CD4-positive, alpha-beta T cell (primary cell): ENCODE results near the gene TMEM79. TPM values are rescaled to one million over a fixed set of nuclear protein-coding genes. Genes with fewer than 3 reads are reported as not detected.

ENCODE experiments used
- ATAC-seq: fragments of 200-7000 bp; cut with Tn5 transposase; one replicate; pipeline ENCODE4 v1.10.0; 2022; ENCODE audit warnings: mild to moderate bottlenecking; ENCODE audit not compliant: poor library complexity
- CTCF ChIA-PET: fragments of 350-600 bp; sonication (Branson Sonifier 250); formaldehyde crosslinking; loops from one replicate; lab custom pipeline; 2021; ENCODE audit warnings: antibody characterized with exemption, inconsistent platforms; lab: Charles Lee
- POLR2A ChIA-PET: fragments of 350-600 bp; sonication (Branson Sonifier 250); formaldehyde crosslinking; loops from one replicate; lab custom pipeline; 2021; ENCODE audit warnings: antibody characterized with exemption, inconsistent platforms; lab: Charles Lee
- DNase-seq, 14 experiments: peaks; one replicate each; pipeline ENCODE4 v3.0.0-alpha.2; 2013 to 2020; ENCODE audit warnings: mixed read lengths in 2 of 14
- H3K27ac ChIP-seq, 2 donors: one replicate each; pipeline versions ENCODE4 v1.5.1 to v1.7.0; 2013; ENCODE audit warnings: low read length in 2 of 2, low read depth in 1 of 2, mild to moderate bottlenecking in 1 of 2
- H3K27me3 ChIP-seq, 2 experiments: 1 replicate in 1 of 2; 2 replicates in 1 of 2; pipeline versions ENCODE4 v1.6.1 to v1.7.0; 2013; ENCODE audit warnings: low read length in 2 of 2, control low read depth in 1 of 2, mild to moderate bottlenecking in 1 of 2, moderate library complexity in 1 of 2; ENCODE audit not compliant: insufficient read depth in 2 of 2, control insufficient read depth in 1 of 2
- H3K36me3 ChIP-seq: one replicate; pipeline ENCODE4 v1.6.1; 2013; ENCODE audit warnings: low read length, control low read depth; ENCODE audit not compliant: insufficient read depth
- H3K4me1 ChIP-seq: one replicate; pipeline ENCODE4 v1.6.1; 2013; ENCODE audit warnings: low read length, control low read depth; ENCODE audit not compliant: insufficient read depth
- H3K4me3 ChIP-seq: one replicate; pipeline ENCODE4 v1.5.1; 2013; ENCODE audit warnings: mild to moderate bottlenecking, low read length, moderate library complexity
- H3K9me3 ChIP-seq, 2 experiments: 1 replicate in 1 of 2; 2 replicates in 1 of 2; pipeline versions ENCODE4 v1.6.1 to v1.7.0; 2013; ENCODE audit warnings: low read length in 2 of 2, mild to moderate bottlenecking in 2 of 2, control low read depth in 1 of 2, moderate library complexity in 1 of 2; ENCODE audit not compliant: control insufficient read depth in 1 of 2, insufficient read depth in 1 of 2
- H3K27ac Mint-ChIP-seq: one replicate; pipeline ENCODE4 v1.8.0; 2020; ENCODE audit warnings: mixed read lengths
- H3K27me3 Mint-ChIP-seq: one replicate; pipeline ENCODE4 v1.8.0; 2021; ENCODE audit warnings: mixed read lengths
- H3K36me3 Mint-ChIP-seq: one replicate; pipeline ENCODE4 v1.8.0; 2021; ENCODE audit warnings: low read depth, mixed read lengths
- H3K4me1 Mint-ChIP-seq: one replicate; pipeline ENCODE4 v1.8.0; 2021; ENCODE audit warnings: low read depth, mixed read lengths
- H3K4me3 Mint-ChIP-seq: one replicate; pipeline ENCODE4 v1.8.0; 2020; ENCODE audit warnings: mild to moderate bottlenecking, mixed read lengths
- H3K9me3 Mint-ChIP-seq: one replicate; pipeline ENCODE4 v1.8.0; 2020; ENCODE audit warnings: mixed read lengths
- CTCF ChIP-seq: fragments of 200-600 bp; IDR thresholded peaks from one replicate; pipeline ENCODE4 v1.8.0; 2022; ENCODE audit warnings: antibody characterized with exemption, mild to moderate bottlenecking
- intact Hi-C, 2 experiments: fragments of 100-400 bp; cut with DNase I in 1 of 2; cut with micrococcal nuclease in 1 of 2; formaldehyde crosslinking; loops; one replicate each; pipeline versions ENCODE4 v1.15.1 to v1.9.0; 2023 to 2025; cut with DNase I, micrococcal nuclease
- total RNA-seq, 174 experiments: library from RNA in 2 of 174; stranded (reverse) in 2 of 174; gene quantifications; one replicate each; pipeline ENCODE4 v1.2.3 and lab custom pipeline; 2021 to 2026

TMEM79 gene
- total RNA-seq, 2 experiments from 2014 or later: 1.0 to 1.7 TPM

- peaks cover 24% of the 10 kb centered on the region for H3K36me3 Mint-ChIP-seq
- DNase-seq: peak in 1 of 14 experiments; percentile 34
These were observed 35.8 kb upstream of the TMEM79 start for GRCh38 chr1:156248323-156248683.

GRCh38 chr1:156249593-156249992 lies 34.5 kb upstream of the TMEM79 start:
- Mint-ChIP-seq H3K4me1 (peaks cover 19% of the 10 kb centered on the region), H3K9me3 (no peaks in the 10 kb centered on the region), H3K4me3 (no peak overlapping the region), H3K27me3 (no peaks in the 10 kb centered on the region), H3K36me3 (peaks cover 34% of the 10 kb centered on the region), H3K27ac (peak overlapping the region; percentile 55)
- Histone ChIP-seq H3K27ac (no peak overlapping the region), H3K9me3 (no peaks in the 10 kb centered on the region), H3K27me3 (no peaks in the 10 kb centered on the region), H3K36me3 (peaks cover 54% of the 10 kb centered on the region), H3K4me3 (no peak overlapping the region), H3K4me1 (peaks cover 26% of the 10 kb centered on the region)
- CTCF ChIA-PET: no interaction called here
- no peak for DNase-seq
- no peak for ATAC-seq
- intact Hi-C loops: no loop called here
- TF ChIP-seq CTCF: no peak
- POLR2A ChIA-PET: interaction anchor here (1.8 kb wide), 1 partner anchor 32 kb away, joined by 6 read pairs; the partner anchor contains the start of gene SMG5

More at GRCh38 chr1:156248323-156248683, 35.8 kb upstream of the TMEM79 start:
- H3K36me3 ChIP-seq: peaks cover 41% of the 10 kb centered on the region
- no peaks in the 10 kb centered on the region for H3K9me3 ChIP-seq
- H3K27me3 ChIP-seq: no peaks in the 10 kb centered on the region
- peaks cover 30% of the 10 kb centered on the region for H3K4me1 ChIP-seq
- H3K4me3 ChIP-seq: no peak overlapping the region
- Mint-ChIP-seq H3K27ac (no peak overlapping the region), H3K9me3 (no peaks in the 10 kb centered on the region), H3K27me3 (no peaks in the 10 kb centered on the region), H3K4me3 (no peak overlapping the region), H3K4me1 (peaks cover 21% of the 10 kb centered on the region)
- no peak overlapping the region for H3K27ac ChIP-seq
- no peak for ATAC-seq
- intact Hi-C loops: no loop called here
- no peak for TF ChIP-seq CTCF
- ChIA-PET CTCF (no interaction called here), POLR2A (interaction anchor here (1.8 kb wide), 1 partner anchor 34 kb away, joined by 6 read pairs; the partner anchor contains the start of gene SMG5)

GRCh38 chr1:156251527-156251926 lies 32.6 kb upstream of the TMEM79 start:
- CTCF ChIA-PET: no interaction called here
- TF ChIP-seq CTCF: no peak
- intact Hi-C loops: no loop called here
- Histone ChIP-seq H3K27ac (no peak overlapping the region), H3K27me3 (no peaks in the 10 kb centered on the region), H3K36me3 (peaks cover 71% of the 10 kb centered on the region), H3K4me3 (no peak overlapping the region), H3K4me1 (peaks cover 9% of the 10 kb centered on the region), H3K9me3 (no peaks in the 10 kb centered on the region)
- Mint-ChIP-seq H3K27ac (no peak overlapping the region), H3K4me3 (no peak overlapping the region), H3K9me3 (no peaks in the 10 kb centered on the region), H3K27me3 (no peaks in the 10 kb centered on the region), H3K4me1 (peaks cover under 1% of the 10 kb centered on the region), H3K36me3 (peaks cover 44% of the 10 kb centered on the region)
- no peak for ATAC-seq
- POLR2A ChIA-PET: interaction anchor here (0.7 to 1.3 kb wide), 2 partner anchors 18 to 39 kb away, joined by 3 to 6 read pairs; partner anchors contain the start of gene PMF1
- no peak for DNase-seq
